GM19452 (cell line): ENCODE measurements around the gene IKZF2.

Experiments used
- ATAC-seq: cut with Tn5 transposase; IDR thresholded peaks from one replicate; pipeline ENCODE4 v1.9.1; 2021; ENCODE audit not compliant: unreplicated experiment

IKZF2 gene

GRCh38 chr2:212961255-212961654 lies 190.2 kb downstream of the IKZF2 start:
- ATAC-seq = no peak

- no peak for ATAC-seq
Observed at GRCh38 chr2:212960336-212960735, 191.1 kb downstream of the IKZF2 start.

GRCh38 chr2:212959471-212960117 lies 191.8 kb downstream of the IKZF2 start:
- ATAC-seq = no peak

GRCh38 chr2:212958757-212959295 lies 192.6 kb downstream of the IKZF2 start:
- no peak for ATAC-seq

GRCh38 chr2:212958133-212958532 lies 193.3 kb downstream of the IKZF2 start:
- no peak for ATAC-seq

GRCh38 chr2:212957624-212958023 lies 193.8 kb downstream of the IKZF2 start:
- no peak for ATAC-seq

GRCh38 chr2:212956665-212957607 lies 194.5 kb downstream of the IKZF2 start:
- ATAC-seq = no peak

GRCh38 chr2:212953170-212953920 lies 198.1 kb downstream of the IKZF2 start:
- peak; percentile 88 for ATAC-seq

GRCh38 chr2:212949786-212950185 lies 201.6 kb downstream of the IKZF2 start:
- no peak for ATAC-seq
